Esophagus squamous epithelium (tissue), 5 donors: ENCODE results near the gene PSMG4. TPM values are rescaled to one million over a fixed set of nuclear protein-coding genes. Genes with fewer than 3 reads are reported as not detected.

Experiments used
- DNase-seq: peaks from one replicate; lab custom pipeline; 2025; lab: John Stamatoyannopoulos, UW
- H3K27ac ChIP-seq, 4 donors: fragments of 200-600 bp; sonication (generic); one replicate each; pipeline ENCODE4 v1.5.1; 2016 to 2019; ENCODE audit warnings: mild to moderate bottlenecking in 1 of 4
- H3K27me3 ChIP-seq, 4 donors: fragments of 200-600 bp; sonication (generic); 1 replicate in 3 of 4; 2 replicates in 1 of 4; pipeline versions ENCODE4 v1.5.1 to v1.6.0; 2017 to 2021; ENCODE audit warnings: antibody characterized with exemption in 1 of 4
- H3K36me3 ChIP-seq, 3 donors: fragments of 200-600 bp; sonication (generic); one replicate each; pipeline ENCODE4 v1.5.1; 2016 to 2019
- H3K4me1 ChIP-seq, 3 donors: fragments of 200-600 bp; sonication (generic); one replicate each; pipeline ENCODE4 v1.5.1; 2017 to 2019
- H3K4me3 ChIP-seq, 4 donors: fragments of 200-600 bp; sonication (generic); 1 replicate in 3 of 4; 2 replicates in 1 of 4; pipeline ENCODE4 v1.5.1; 2016 to 2019; ENCODE audit warnings: mild to moderate bottlenecking in 2 of 4, moderate library complexity in 1 of 4
- H3K9me3 ChIP-seq, 3 donors: fragments of 200-600 bp; sonication (generic); one replicate each; pipeline ENCODE4 v1.5.1; 2016 to 2019
- POLR2A ChIP-seq, 4 donors: fragments of 450-650 bp; IDR thresholded peaks; one replicate each; pipeline ENCODE4 v1.6.1; 2017; ENCODE audit warnings: antibody characterized with exemption in 4 of 4, mild to moderate bottlenecking in 4 of 4, moderate library complexity in 3 of 4
- WGBS, 2 donors: methylation state at CpG; one replicate each; pipeline ENCODE4 v1.1.5; 2018; 5-methylcytosine and 5-hydroxymethylcytosine counted together
- intact Hi-C: fragments of 100-400 bp; cut with DNase I; formaldehyde crosslinking; loops from one replicate; pipeline ENCODE4 v1.15.0; 2022
- total RNA-seq, 4 donors: library from RNA; depleted of rRNA; stranded (reverse); fragments of >200 nt; gene quantifications; one replicate each; pipeline ENCODE4 v1.1.0, GENCODE V29; 2016
- TF ChIP-seq, protein P1 (sequence below), 6 experiments: fragments of 450-650 bp in 4 of 6; fragments of 200-600 bp in 2 of 6; sonication (generic) in 2 of 6; IDR thresholded peaks; one replicate each; pipeline ENCODE4 v1.5.1; 2016 to 2019; ENCODE audit warnings: antibody characterized with exemption in 6 of 6, mild to moderate bottlenecking in 4 of 6, moderate library complexity in 4 of 6
- donor health status: DM: yes; HTN: yes; CAD: no.

PSMG4 gene
- total RNA-seq, 4 donors from 2014 or later = 9.4 to 36.0 (median 14.9) TPM

DNA sequence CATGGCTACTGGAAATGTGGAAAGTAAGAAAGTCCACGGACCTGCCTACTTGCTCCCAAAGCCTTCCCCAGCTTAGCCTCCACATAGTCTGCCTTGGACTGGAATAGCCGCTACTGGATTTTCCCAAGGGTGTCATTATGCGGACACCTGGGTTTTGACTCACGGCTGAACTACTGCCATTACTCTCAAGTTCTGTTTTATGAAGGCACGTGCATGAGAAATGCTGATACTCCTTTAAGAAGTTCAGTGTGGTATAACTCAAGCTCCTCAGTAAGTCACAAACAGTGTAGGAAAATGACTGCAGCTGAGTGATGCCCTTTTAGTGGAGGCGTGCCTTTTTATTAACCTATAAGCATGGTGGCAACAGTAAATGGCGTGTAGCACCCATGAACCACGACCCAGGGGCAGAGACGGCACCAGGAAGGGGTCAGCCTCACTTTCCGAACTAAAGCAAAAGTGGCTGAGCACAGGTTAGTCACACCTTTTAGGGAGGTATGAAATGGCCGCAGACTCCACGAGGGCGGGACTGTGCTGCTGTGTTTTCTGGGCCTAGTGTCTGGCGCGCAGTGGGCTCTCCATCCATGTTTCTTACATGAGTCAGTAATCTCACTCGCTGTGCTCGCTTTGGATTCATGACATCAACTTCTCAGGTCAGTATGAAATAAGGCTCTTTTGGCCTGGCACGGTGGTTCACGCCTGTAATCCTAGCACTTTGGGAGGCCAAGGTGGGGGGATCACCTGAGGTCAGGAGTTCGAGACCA is 23.9 kb downstream of the PSMG4 start:
- Histone ChIP-seq H3K27me3 (no peaks in the 10 kb centered on the region), H3K4me3 (no peak overlapping the region), H3K27ac (peak overlapping the region; percentile 42 to 79 (median 69)), H3K4me1 (peaks cover 10 to 45% (median 17%) of the 10 kb centered on the region in 3 donors), H3K36me3 (peaks cover 0 to 77% (median 7%) of the 10 kb centered on the region in 3 donors), H3K9me3 (no peaks in the 10 kb centered on the region)
- no peak for DNase-seq
- no peak for TF ChIP-seq POLR2A (IDR thresholded peaks at IDR 0.05)
- TF ChIP-seq, protein P1, sequence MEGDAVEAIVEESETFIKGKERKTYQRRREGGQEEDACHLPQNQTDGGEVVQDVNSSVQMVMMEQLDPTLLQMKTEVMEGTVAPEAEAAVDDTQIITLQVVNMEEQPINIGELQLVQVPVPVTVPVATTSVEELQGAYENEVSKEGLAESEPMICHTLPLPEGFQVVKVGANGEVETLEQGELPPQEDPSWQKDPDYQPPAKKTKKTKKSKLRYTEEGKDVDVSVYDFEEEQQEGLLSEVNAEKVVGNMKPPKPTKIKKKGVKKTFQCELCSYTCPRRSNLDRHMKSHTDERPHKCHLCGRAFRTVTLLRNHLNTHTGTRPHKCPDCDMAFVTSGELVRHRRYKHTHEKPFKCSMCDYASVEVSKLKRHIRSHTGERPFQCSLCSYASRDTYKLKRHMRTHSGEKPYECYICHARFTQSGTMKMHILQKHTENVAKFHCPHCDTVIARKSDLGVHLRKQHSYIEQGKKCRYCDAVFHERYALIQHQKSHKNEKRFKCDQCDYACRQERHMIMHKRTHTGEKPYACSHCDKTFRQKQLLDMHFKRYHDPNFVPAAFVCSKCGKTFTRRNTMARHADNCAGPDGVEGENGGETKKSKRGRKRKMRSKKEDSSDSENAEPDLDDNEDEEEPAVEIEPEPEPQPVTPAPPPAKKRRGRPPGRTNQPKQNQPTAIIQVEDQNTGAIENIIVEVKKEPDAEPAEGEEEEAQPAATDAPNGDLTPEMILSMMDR (IDR thresholded peaks at IDR 0.05) = no peak
- intact Hi-C loops = loop anchor here (10.0 kb wide), 1 partner anchor 162 kb away; no protein-coding TSS in a partner anchor
- WGBS, 2 donors = 70 to 81% methylated on average over 11 to 15 of the region's 20 CpGs

DNA sequence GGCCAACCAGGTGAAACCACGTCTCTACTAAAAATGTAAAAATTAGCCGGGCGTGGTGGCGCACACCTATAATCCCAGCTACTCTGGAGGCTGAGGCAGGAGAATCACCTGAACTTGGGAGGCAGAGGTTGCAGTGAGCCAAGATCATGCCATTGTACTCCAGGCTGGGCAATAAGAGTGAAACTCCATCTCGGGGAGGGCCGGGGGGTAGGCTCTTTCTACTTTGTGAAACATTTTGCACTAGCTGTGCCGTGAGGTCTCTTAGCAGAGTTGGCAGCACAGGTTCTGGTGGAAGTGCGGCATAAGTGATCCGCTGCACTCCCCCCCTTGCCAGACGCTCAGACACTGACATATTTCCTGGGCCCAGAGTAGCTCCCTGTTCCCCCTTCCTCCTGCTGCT is 24.5 kb downstream of the PSMG4 start:
- no peak for TF ChIP-seq POLR2A (IDR thresholded peaks at IDR 0.05)
- WGBS, 2 donors = 92% methylated on average over 9 of the region's 10 CpGs; no CpG with 5 or more reads in 1 of the 2 donors
- intact Hi-C loops = loop anchor here (10.0 kb wide), 1 partner anchor 162 kb away; no protein-coding TSS in a partner anchor
- Histone ChIP-seq H3K4me1 (peaks cover 13 to 50% (median 20%) of the 10 kb centered on the region in 3 donors), H3K9me3 (no peaks in the 10 kb centered on the region), H3K36me3 (peaks cover 0 to 71% (median 7%) of the 10 kb centered on the region in 3 donors), H3K27me3 (no peaks in the 10 kb centered on the region), H3K27ac (peak overlapping the region in 3 of 4 donors; percentile 61 to 79 (median 77)), H3K4me3 (no peak overlapping the region)
- no peak for DNase-seq

DNA sequence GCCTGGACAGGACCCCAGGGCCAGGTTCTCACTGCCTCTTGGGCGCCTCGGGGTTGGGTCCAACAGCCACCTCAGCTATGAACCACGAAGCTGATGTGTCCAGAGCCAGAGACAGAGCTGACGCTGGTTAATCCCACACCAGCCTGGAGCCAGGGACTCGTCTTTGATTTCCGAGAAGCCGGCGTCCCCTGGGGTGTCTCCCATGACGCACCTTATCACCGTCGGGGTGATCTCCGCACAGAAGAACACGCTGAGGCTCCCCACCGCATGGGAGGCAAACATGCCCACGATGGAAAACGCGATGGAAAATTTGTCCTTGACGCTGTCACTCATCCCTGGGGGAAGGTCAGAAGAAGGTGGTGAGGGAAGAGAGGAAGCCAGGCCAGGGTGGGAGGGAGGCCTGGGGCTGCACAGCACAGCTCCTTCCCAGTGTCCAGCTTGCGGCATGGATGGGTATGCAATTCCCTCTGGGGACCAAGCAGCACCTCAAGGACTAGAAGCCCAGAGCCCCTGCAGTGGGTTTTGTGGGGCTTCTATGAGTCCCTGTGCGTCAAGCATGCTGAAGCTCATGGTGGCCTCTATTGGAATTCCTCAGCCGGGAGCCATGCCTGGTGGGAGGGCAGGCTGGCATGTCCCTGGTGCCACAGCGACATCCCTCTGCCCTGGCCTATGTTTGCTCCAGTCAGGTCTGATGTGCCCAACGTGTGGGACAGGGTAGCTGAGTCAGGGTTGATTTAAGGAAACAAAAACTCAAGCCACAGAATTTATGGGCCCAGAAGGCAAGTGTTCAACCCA is 25.1 kb downstream of the PSMG4 start:
- intact Hi-C loops = loop anchor here (10.0 kb wide), 1 partner anchor 161 kb away; no protein-coding TSS in a partner anchor
- Histone ChIP-seq H3K4me3 (no peak overlapping the region), H3K9me3 (no peaks in the 10 kb centered on the region), H3K27me3 (no peaks in the 10 kb centered on the region), H3K27ac (no peak overlapping the region), H3K36me3 (peaks cover 0 to 70% (median 7%) of the 10 kb centered on the region in 3 donors), H3K4me1 (peaks cover 14 to 51% (median 20%) of the 10 kb centered on the region in 3 donors)
- no peak for DNase-seq
- WGBS, 2 donors = 95 to 97% methylated on average over 7 to 14 of the region's 23 CpGs
- TF ChIP-seq POLR2A (IDR thresholded peaks at IDR 0.05) = no peak
- TF ChIP-seq, protein P1 (IDR thresholded peaks at IDR 0.05) = no peak

DNA sequence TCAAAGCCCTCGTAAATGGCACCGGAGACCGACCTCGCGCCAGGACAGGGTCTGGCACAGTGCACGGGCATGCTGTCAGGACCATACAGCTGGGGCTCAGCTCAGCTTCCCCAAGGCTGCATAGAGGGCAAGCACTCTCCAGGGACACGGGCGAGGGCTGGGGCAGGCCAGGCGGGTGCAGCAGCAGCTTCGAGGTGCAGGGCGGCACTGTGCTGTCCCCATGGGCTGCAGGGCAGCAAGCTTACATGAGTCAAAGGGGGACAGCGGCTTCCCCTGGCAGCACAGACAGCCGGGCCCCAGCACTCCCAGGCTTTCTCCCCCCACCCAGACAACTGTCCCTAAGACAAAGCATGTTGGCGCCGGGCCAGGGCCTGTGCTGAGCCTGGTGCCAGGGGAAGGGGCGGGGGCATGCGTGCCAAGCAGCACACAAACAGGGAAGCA is 25.7 kb downstream of the PSMG4 start:
- WGBS, 2 donors = 75 to 86% methylated on average over 2 to 6 of the region's 17 CpGs
- no peak for TF ChIP-seq POLR2A (IDR thresholded peaks at IDR 0.05)
- TF ChIP-seq, protein P1 (IDR thresholded peaks at IDR 0.05) = no peak
- Histone ChIP-seq H3K36me3 (peaks cover 0 to 73% (median 7%) of the 10 kb centered on the region in 3 donors), H3K4me1 (peaks cover 14 to 51% (median 20%) of the 10 kb centered on the region in 3 donors), H3K27ac (no peak overlapping the region), H3K9me3 (no peaks in the 10 kb centered on the region), H3K27me3 (no peaks in the 10 kb centered on the region), H3K4me3 (no peak overlapping the region)
- intact Hi-C loops = loop anchor here (10.0 kb wide), 1 partner anchor 160 kb away; no protein-coding TSS in a partner anchor
- no peak for DNase-seq

DNA sequence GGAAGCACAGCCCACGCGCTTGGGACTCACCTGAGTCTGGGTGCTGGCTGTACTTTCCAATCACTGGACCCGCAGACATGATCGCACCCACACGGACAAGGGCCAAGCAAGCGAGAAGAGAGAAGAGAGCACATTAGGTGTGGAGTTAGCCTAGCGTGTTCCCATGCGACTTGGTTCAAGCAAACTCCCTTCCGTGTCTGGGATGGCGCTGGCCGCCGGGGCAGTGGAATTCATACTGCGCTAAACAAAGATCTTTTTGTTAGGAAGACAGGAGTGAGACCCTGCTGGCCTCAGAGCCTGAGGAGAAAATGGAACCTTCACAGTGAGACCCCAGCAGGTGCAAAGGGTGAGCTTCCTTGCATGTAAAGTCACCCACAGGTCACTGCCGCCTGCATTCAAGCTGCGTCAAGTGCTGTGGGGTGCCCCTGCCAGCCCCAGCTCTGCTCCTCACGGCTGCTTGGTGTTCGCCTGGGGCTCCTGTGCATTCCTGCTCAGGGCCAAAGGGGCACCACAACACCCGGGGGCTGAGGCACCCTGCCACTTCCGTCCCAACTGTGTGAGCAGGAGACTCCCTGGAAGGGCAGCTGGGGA is 26.4 kb downstream of the PSMG4 start:
- Histone ChIP-seq H3K36me3 (peaks cover 0 to 80% (median 7%) of the 10 kb centered on the region in 3 donors), H3K27me3 (no peaks in the 10 kb centered on the region), H3K4me3 (no peak overlapping the region), H3K27ac (no peak overlapping the region), H3K4me1 (peaks cover 14 to 46% (median 20%) of the 10 kb centered on the region in 3 donors), H3K9me3 (no peaks in the 10 kb centered on the region)
- WGBS, 2 donors = 90 to 91% methylated on average over 13 of the region's 19 CpGs
- intact Hi-C loops = loop anchor here (10.0 kb wide), 1 partner anchor 160 kb away; no protein-coding TSS in a partner anchor
- no peak for DNase-seq
- no peak for TF ChIP-seq POLR2A (IDR thresholded peaks at IDR 0.05)
- TF ChIP-seq, protein P1 (IDR thresholded peaks at IDR 0.05) = no peak
